Neural crest cell (in vitro differentiated cells): ENCODE data around the gene PYGM. TPM values are rescaled to one million over a fixed set of nuclear protein-coding genes. Genes with fewer than 3 reads are reported as not detected.

ENCODE experiments used
- DNase-seq: peaks from one replicate; pipeline ENCODE4 v3.0.0; 2021; ENCODE audit warnings: low read depth, mixed read lengths, low spot score
- H3K27ac Mint-ChIP-seq: one replicate; pipeline ENCODE4 v1.8.0; 2021; ENCODE audit warnings: mild to moderate bottlenecking, mixed read lengths; ENCODE audit not compliant: unreplicated experiment
- H3K27me3 Mint-ChIP-seq: 2 replicates; pipeline ENCODE4 v1.8.0; 2021; ENCODE audit warnings: low read depth, mild to moderate bottlenecking, mixed read lengths
- H3K36me3 Mint-ChIP-seq: 2 replicates; pipeline ENCODE4 v1.8.0; 2021; ENCODE audit warnings: low read depth, mild to moderate bottlenecking, mixed read lengths
- H3K4me1 Mint-ChIP-seq: 2 replicates; pipeline ENCODE4 v1.8.0; 2021; ENCODE audit warnings: mixed read lengths
- H3K4me3 Mint-ChIP-seq: one replicate; pipeline ENCODE4 v1.8.0; 2021; ENCODE audit warnings: mild to moderate bottlenecking, mixed read lengths
- H3K9me3 Mint-ChIP-seq: 2 replicates; pipeline ENCODE4 v1.8.0; 2021; ENCODE audit warnings: mixed read lengths
- total RNA-seq: library from RNA; stranded (reverse); gene quantifications from 2 replicates; pipeline ENCODE4 v1.2.1, GENCODE V29; 2021
- TF ChIP-seq, protein P1 (sequence below): fragments of 200-600 bp; sonication (generic); conservative IDR thresholded peaks from 2 replicates; pipeline ENCODE4 v1.5.0; 2021; ENCODE audit warnings: antibody characterized with exemption, mild to moderate bottlenecking

PYGM gene
- total RNA-seq, 1 donor from 2014 or later: 1.2 TPM

DNA sequence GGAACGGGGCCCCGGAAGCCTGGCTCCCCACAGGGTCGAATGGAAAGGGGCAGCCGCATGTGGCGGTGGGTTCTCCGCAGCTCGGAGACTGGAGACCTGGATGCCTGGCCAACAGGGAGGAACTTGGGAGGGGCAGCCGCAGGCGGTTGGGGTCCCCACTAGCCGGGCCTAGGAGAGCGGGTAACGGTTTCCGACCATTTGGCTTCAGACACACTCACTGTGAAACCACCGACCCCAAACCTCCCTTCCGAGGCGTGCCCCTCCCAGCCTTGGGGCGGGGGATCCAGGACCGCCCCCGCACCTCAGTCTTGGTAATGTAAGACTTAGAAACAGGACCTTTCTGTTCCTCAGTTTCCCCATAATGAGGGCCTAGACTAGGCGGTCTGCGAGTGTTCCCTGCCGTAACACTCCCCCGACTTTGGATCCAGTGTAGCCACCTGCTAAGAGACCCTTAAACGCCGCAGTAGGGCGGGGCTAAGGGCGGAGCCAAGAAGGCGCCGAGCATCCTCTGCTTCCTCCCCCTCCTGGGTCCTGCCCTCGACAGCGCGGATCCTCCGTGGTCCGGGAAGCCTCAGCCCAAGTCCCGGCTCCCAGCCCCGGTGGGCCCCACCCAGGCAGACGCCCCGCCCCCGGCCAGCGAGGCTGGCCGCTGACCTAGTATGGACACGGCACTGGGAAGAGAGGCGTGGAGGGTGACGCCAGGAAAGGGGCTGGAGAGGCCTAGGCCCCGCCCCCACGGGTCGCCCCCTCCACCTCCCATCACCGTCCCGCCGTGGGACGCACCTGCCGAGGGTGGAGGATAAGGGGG is 14.0 kb downstream of the PYGM start:
- TF ChIP-seq, protein P1, sequence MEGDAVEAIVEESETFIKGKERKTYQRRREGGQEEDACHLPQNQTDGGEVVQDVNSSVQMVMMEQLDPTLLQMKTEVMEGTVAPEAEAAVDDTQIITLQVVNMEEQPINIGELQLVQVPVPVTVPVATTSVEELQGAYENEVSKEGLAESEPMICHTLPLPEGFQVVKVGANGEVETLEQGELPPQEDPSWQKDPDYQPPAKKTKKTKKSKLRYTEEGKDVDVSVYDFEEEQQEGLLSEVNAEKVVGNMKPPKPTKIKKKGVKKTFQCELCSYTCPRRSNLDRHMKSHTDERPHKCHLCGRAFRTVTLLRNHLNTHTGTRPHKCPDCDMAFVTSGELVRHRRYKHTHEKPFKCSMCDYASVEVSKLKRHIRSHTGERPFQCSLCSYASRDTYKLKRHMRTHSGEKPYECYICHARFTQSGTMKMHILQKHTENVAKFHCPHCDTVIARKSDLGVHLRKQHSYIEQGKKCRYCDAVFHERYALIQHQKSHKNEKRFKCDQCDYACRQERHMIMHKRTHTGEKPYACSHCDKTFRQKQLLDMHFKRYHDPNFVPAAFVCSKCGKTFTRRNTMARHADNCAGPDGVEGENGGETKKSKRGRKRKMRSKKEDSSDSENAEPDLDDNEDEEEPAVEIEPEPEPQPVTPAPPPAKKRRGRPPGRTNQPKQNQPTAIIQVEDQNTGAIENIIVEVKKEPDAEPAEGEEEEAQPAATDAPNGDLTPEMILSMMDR: no peak
- Mint-ChIP-seq H3K4me3 (peak overlapping the region; percentile 75), H3K9me3 (no peaks in the 10 kb centered on the region), H3K27me3 (peaks cover 50% of the 10 kb centered on the region), H3K4me1 (peaks cover 16% of the 10 kb centered on the region), H3K27ac (no peak overlapping the region), H3K36me3 (no peaks in the 10 kb centered on the region)
- peak; percentile 47 for DNase-seq

DNA sequence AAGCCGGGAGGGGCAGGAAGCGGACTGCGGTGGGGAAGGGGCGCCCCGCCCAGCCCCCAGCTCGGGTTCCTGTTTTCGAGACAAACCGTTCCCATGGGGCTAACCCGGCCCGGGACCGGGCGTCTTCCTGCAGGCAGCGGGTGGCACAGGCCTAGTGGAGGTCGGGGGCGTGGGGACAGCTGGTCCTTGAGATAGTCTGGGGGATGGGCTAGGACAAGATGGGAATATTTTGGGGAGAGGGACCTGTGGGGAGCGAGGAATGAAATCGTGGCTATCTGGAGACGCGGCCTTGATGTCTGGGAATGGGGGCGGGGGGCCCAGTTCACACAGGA is 14.6 kb downstream of the PYGM start:
- H3K27me3 Mint-ChIP-seq: peaks cover 55% of the 10 kb centered on the region
- DNase-seq: no peak

GRCh38 chr11:64744544-64745188 is 15.1 kb downstream of the PYGM start:
- Mint-ChIP-seq H3K4me1 (peaks cover 16% of the 10 kb centered on the region), H3K36me3 (no peaks in the 10 kb centered on the region), H3K27me3 (peaks cover 60% of the 10 kb centered on the region), H3K9me3 (no peaks in the 10 kb centered on the region), H3K27ac (no peak overlapping the region), H3K4me3 (peak overlapping the region; percentile 82)
- TF ChIP-seq, protein P1: no peak
- DNase-seq: no peak

More for the DNA sequence above, 14.6 kb downstream of the PYGM start:
- peak overlapping the region; percentile 75 for H3K4me3 Mint-ChIP-seq
- no peaks in the 10 kb centered on the region for H3K9me3 Mint-ChIP-seq
- H3K4me1 Mint-ChIP-seq: peaks cover 16% of the 10 kb centered on the region
- TF ChIP-seq, protein P1: no peak
- no peak overlapping the region for H3K27ac Mint-ChIP-seq
- H3K36me3 Mint-ChIP-seq: no peaks in the 10 kb centered on the region

- TF ChIP-seq, protein P1: peak; percentile 55
- peak within 1 kb of the TSS; percentile 82 for H3K4me3 Mint-ChIP-seq
- no peak within 1 kb of the TSS for H3K27ac Mint-ChIP-seq
- H3K36me3 Mint-ChIP-seq: no peaks in the 10 kb centered on the region
- peak; percentile 54 for DNase-seq
- H3K4me1 Mint-ChIP-seq: peaks cover 16% of the 10 kb centered on the region
- H3K9me3 Mint-ChIP-seq: no peaks in the 10 kb centered on the region
- peaks cover 67% of the 10 kb centered on the region for H3K27me3 Mint-ChIP-seq
Measured at GRCh38 chr11:64743591-64744543, 15.9 kb downstream of the PYGM start, which contains the start of gene RASGRP2. Gene RASGRP2 (minus strand): TSS chr11:64744142. CDS start chr11:64742866, 1,276 bp downstream.
